Activated CD4-positive, alpha-beta memory T cell treated with anti-CD3 and anti-CD28 coated beads for 36 hours (primary cell): ENCODE measurements around the gene GDI1. TPM values are rescaled to one million over a fixed set of nuclear protein-coding genes. Genes with fewer than 3 reads are reported as not detected.

Source experiments
- CTCF ChIA-PET: fragments of 350-600 bp; sonication (Branson Sonifier 250); formaldehyde crosslinking; loops from one replicate; lab custom pipeline; 2021; ENCODE audit warnings: antibody characterized with exemption, inconsistent platforms; lab: Charles Lee
- POLR2A ChIA-PET: fragments of 350-600 bp; sonication (Branson Sonifier 250); formaldehyde crosslinking; loops from one replicate; lab custom pipeline; 2021; ENCODE audit warnings: antibody characterized with exemption; lab: Charles Lee
- DNase-seq: peaks from one replicate; pipeline ENCODE4 v3.0.0-alpha.2; 2020
- H3K27ac Mint-ChIP-seq: one replicate; pipeline ENCODE4 v1.8.0; 2021; ENCODE audit warnings: mixed read lengths
- H3K27me3 Mint-ChIP-seq: one replicate; pipeline ENCODE4 v1.8.0; 2021; ENCODE audit warnings: mixed read lengths
- H3K36me3 Mint-ChIP-seq: one replicate; pipeline ENCODE4 v1.8.0; 2021; ENCODE audit warnings: mixed read lengths
- H3K4me1 Mint-ChIP-seq: one replicate; pipeline ENCODE4 v1.8.0; 2021; ENCODE audit warnings: low read depth, mixed read lengths
- H3K4me3 Mint-ChIP-seq: one replicate; pipeline ENCODE4 v1.8.0; 2021; ENCODE audit warnings: mild to moderate bottlenecking, mixed read lengths
- H3K9me3 Mint-ChIP-seq: one replicate; pipeline ENCODE4 v1.8.0; 2021; ENCODE audit warnings: mixed read lengths
- intact Hi-C: fragments of 100-400 bp; cut with micrococcal nuclease; formaldehyde crosslinking; loops from one replicate; pipeline ENCODE4 v1.15.1; 2023
- microRNA-seq: library from miRNA; unstranded; fragments of <30 nt; microRNA quantifications from one replicate; pipeline ENCODE4 v1.2.0, GENCODE V29; 2022; ENCODE audit warnings: borderline number of aligned reads, borderline microRNAs expressed, borderline replicate concordance
- total RNA-seq, 2 experiments: library from RNA; stranded (reverse); gene quantifications; one replicate each; pipeline ENCODE4 v1.2.3, GENCODE V29; 2021

The GDI1 gene
- total RNA-seq, 2 experiments from 2014 or later = 119 to 121 TPM

DNA sequence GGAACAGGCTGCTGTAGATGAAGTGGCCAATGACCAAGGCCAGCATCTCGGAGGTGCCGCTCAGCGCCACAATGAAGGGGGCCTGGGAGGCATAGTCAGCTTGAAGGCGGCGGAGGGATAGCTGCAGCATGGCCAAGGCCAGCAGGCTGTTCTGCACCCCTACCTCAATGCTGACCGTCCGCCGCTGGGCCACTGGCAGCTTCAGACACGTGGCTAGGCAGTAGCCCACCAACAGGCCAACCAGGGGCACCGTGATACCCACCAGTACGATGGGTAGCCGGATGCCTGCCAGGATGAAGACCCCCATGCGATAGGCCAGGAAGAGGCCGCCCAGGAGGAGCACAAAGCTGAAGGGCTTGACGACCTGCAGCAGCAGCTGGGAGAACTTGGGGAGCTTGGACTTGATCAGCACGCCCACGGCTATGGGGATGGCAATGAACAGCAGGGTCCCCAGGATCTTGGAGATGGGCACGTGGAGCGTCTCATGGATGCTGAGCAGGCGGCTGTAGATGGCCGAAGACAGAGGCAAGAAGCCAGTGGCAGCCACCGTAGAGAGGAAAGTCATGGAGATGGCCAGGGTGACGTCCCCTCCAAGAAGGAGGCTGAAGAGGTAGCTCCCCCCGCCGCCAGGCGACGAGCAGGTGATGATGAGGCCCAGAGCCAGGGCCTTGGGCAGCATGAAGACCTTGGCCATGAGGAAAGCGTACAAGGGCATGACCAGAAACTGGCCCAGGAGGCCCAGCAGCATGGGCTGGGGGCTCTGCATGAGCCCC, 50.8 kb downstream of the GDI1 start:
- no peaks in the 10 kb centered on the region for H3K27me3 Mint-ChIP-seq
- ChIA-PET CTCF (no interaction called here), POLR2A (interaction anchor here (1.3 kb wide), 1 partner anchor 75 kb away, joined by 4 read pairs; the partner anchor contains the start of gene TAFAZZIN)
- peaks cover 29% of the 10 kb centered on the region for H3K4me1 Mint-ChIP-seq
- DNase-seq = no peak
- no peaks in the 10 kb centered on the region for H3K9me3 Mint-ChIP-seq
- H3K4me3 Mint-ChIP-seq = peak overlapping the region; percentile 72
- H3K36me3 Mint-ChIP-seq = peaks cover 12% of the 10 kb centered on the region
- no peak overlapping the region for H3K27ac Mint-ChIP-seq
- intact Hi-C loops = no loop called here

DNA sequence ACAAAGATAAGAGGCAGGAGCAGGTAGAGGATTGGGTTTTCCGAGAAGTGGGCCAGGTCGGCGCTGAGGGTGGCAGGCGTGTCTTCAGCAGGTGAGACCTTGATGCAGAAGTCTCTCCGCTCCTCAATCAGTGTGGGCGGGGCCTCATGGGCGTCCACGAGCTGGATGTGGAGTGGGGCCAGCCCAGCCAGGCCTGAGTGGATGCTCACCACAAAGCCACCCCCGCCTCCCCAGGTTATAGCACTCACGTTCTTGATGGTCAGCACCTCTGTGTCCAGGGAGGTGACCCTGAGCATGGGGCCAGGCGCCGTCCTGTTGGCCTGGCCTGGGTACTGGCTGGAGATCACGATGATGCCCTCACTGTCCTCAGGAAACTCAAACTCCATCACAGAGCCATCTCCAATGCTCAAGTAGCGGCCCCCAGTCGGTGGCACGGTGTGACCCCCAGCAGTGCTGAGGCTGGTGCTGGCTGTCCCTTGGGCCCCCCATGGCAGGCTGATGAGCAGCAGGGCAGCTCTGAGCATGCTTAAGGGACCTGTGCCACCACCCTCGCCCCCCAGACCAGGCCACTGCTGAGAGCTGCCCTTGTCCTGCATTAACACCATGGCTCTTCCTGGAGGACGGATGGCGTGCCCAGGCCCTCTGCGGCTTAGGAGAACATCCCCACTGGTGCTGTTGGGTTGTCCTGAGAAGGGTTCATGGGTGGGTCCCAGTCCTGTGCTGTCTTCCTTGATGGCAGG, 51.6 kb downstream of the GDI1 start:
- POLR2A ChIA-PET = interaction anchor here (2.0 kb wide), 1 partner anchor 88 kb away, joined by 8 read pairs; no protein-coding TSS in a partner anchor
- peak overlapping the region; percentile 5 for H3K4me3 Mint-ChIP-seq
- intact Hi-C loops = no loop called here

DNA sequence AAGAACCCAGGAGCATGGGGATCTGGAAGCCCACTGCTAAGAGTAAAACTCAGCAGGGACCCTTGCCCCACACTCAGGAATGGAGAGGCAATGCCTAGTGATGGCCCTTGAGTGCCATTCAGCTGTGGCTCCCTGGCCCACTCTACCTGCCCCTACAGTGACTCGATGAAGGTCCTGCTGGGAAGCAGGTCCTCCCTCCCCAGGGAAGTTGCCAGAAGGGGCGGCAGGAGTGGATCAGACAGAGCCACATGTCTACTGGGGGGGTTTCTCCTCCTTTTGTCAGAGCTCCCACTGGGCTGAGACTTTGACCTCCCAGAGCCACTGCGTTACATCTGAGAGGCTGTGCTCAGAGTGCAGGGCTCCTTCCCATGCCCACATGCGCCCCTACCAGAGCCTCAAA, 52.2 kb downstream of the GDI1 start:
- H3K4me3 Mint-ChIP-seq = peak overlapping the region; percentile 87
- CTCF ChIA-PET = interaction anchor here (1.3 kb wide), 1 partner anchor 91 kb away, joined by 3 read pairs; the partner anchor contains the start of gene RPL10
- H3K4me1 Mint-ChIP-seq = peaks cover 25% of the 10 kb centered on the region
- no peaks in the 10 kb centered on the region for H3K27me3 Mint-ChIP-seq
- H3K36me3 Mint-ChIP-seq = peaks cover 12% of the 10 kb centered on the region
- intact Hi-C loops = no loop called here
- no peak overlapping the region for H3K27ac Mint-ChIP-seq
- H3K9me3 Mint-ChIP-seq = no peaks in the 10 kb centered on the region
- POLR2A ChIA-PET = interaction anchor here (0.8 to 2.0 kb wide), 4 partner anchors 11 to 91 kb away, joined by 3 to 8 read pairs (median 4); partner anchors contain the start of genes FAM50A, LAGE3 and RPL10
- DNase-seq = no peak

More for the DNA sequence above, 51.6 kb downstream of the GDI1 start:
- Mint-ChIP-seq H3K27ac (no peak overlapping the region), H3K9me3 (no peaks in the 10 kb centered on the region), H3K4me1 (peaks cover 28% of the 10 kb centered on the region), H3K27me3 (no peaks in the 10 kb centered on the region), H3K36me3 (peaks cover 12% of the 10 kb centered on the region)
- CTCF ChIA-PET = no interaction called here
- no peak for DNase-seq

DNA sequence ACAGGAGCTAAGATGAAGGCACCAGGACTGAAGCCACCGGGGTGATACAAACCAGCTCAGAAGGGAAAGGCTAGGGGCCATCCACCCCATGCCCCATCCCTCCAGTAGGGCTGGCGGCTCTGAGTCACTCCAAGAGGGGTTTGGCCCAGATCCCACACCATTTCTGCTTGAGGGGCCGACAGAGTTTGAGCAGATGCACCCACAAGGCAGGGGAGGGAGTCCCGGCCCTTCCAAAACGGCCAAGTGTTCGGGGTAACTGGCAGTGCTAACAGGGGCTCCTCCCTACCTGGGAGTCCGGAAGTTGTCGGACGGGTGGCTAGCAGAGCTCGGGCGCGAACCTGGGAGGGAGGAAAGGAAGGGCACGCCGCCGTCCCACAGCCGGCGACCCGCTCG, 53.1 kb downstream of the GDI1 start:
- Mint-ChIP-seq H3K36me3 (peaks cover 12% of the 10 kb centered on the region), H3K4me1 (peaks cover 17% of the 10 kb centered on the region), H3K4me3 (peak overlapping the region; percentile 87), H3K9me3 (no peaks in the 10 kb centered on the region), H3K27ac (peak overlapping the region; percentile 89), H3K27me3 (no peaks in the 10 kb centered on the region)
- DNase-seq = peak; percentile 48
- intact Hi-C loops = loop anchor here (1.0 kb wide), 1 partner anchor 26 kb away; the partner anchor contains the start of gene FAM3A
- ChIA-PET CTCF (interaction anchor here (0.7 to 1.3 kb wide), 5 partner anchors 10 to 92 kb away, joined by 3 to 5 read pairs (median 3); partner anchors contain the start of gene RPL10), POLR2A (interaction anchor here (0.8 to 2.0 kb wide), 7 partner anchors 12 to 92 kb away, joined by 3 to 8 read pairs (median 4); partner anchors contain the start of genes FAM50A, LAGE3 and RPL10)

DNA sequence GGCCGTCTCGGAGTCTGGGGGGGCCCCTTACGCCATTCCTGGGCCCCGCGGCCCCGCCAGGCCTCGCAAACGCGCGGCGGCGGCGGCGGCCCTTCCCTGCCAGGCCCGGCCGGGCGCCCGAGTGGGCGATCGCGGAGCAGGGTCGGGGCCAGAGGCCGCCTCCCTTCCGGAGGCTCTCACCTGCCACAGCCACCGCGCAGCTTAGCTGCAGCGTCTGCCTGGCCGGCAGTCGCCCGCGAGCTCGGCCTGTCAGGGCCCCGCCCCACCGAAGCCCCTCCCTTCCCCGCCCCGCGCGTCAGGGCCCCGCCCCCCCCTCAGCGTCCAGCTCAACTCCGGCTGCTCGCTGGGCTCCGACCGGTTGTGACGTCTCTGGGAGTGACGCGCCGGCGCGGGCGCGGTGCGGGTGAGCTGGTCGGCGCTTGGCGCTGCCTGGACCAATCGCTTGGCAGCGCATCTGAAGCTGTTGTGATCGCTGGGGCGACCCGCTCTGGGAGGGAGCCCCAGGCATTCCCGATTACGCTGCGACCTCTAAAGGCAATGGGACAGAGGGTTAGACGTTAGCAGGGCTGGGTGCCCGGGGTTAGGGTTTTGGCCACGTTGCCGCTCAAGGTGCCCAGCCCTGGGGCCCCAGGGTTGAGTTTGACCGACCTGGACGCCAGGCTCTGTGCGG, 53.6 kb downstream of the GDI1 start, which contains the start of gene SLC10A3:
TSS of gene SLC10A3 (minus strand) at position 216 of the 670 bp plus-strand sequence. CDS start 1,689 bp downstream, outside the sequence.
- Mint-ChIP-seq H3K9me3 (no peaks in the 10 kb centered on the region), H3K36me3 (peaks cover 10% of the 10 kb centered on the region), H3K27me3 (no peaks in the 10 kb centered on the region), H3K4me1 (peaks cover 17% of the 10 kb centered on the region), H3K4me3 (peak within 1 kb of the TSS; percentile 87), H3K27ac (peak within 1 kb of the TSS; percentile 89)
- peak; percentile 94 for DNase-seq
- ChIA-PET POLR2A (interaction anchor here (0.5 to 2.0 kb wide), 7 partner anchors 25 to 93 kb away, joined by 3 to 8 read pairs (median 4); partner anchors contain the start of gene RPL10), CTCF (interaction anchor here (0.7 to 1.3 kb wide), 5 partner anchors 10 to 92 kb away, joined by 3 to 5 read pairs (median 3); partner anchors contain the start of gene RPL10)
- intact Hi-C loops = loop anchor here (1.0 kb wide), 1 partner anchor 26 kb away; the partner anchor contains the start of gene FAM3A

Small RNA genes within 50 kb of the gene (microRNA-seq; reads per million reads assigned to microRNA genes)
- not detected for gene MIR6858

Other genes starting within 250 kb of the GDI1 start
- gene OPN1MW2, start 217.4 kb upstream of the GDI1 start, total RNA-seq = not detected
- gene OPN1MW3, start 179.6 kb upstream of the GDI1 start, total RNA-seq = not detected
- gene TEX28, start 142.0 kb upstream of the GDI1 start, total RNA-seq = not detected
- under 1 TPM; 0.15 to 0.21 TPM for gene TKTL1, start 141.4 kb upstream of the GDI1 start, total RNA-seq
- 1,000 to 10,000 TPM; 1,023 to 1,032 TPM for gene FLNA, start 62.5 kb upstream of the GDI1 start, total RNA-seq
- gene EMD, start 57.9 kb upstream of the GDI1 start, total RNA-seq = 10 to 100 TPM; 75.8 to 79.1 TPM
- 1,000 to 10,000 TPM; 3,597 to 3,654 TPM for gene RPL10, start 38.8 kb upstream of the GDI1 start, total RNA-seq
- 10 to 100 TPM; 12.5 to 13.3 TPM for gene DNASE1L1, start 27.9 kb upstream of the GDI1 start, total RNA-seq
- 10 to 100 TPM; 58.6 to 66.4 TPM for gene TAFAZZIN, start 25.6 kb upstream of the GDI1 start, total RNA-seq
- gene ATP6AP1, start 8.5 kb upstream of the GDI1 start, total RNA-seq = 10 to 100 TPM; 30.8 to 31.6 TPM
- gene FAM50A, start 7.0 kb downstream of the GDI1 start, total RNA-seq = 10 to 100 TPM; 61.1 to 61.9 TPM
- 10 to 100 TPM; 33.7 to 35.2 TPM for gene PLXNA3, start 21.1 kb downstream of the GDI1 start, total RNA-seq
- 10 to 100 TPM; 45.5 to 47.7 TPM for gene LAGE3, start 42.1 kb downstream of the GDI1 start, total RNA-seq
- gene UBL4A, start 49.5 kb downstream of the GDI1 start, total RNA-seq = 10 to 100 TPM; 49.5 to 53.3 TPM
- 10 to 100 TPM; 14.4 to 16.1 TPM for gene SLC10A3, start 53.5 kb downstream of the GDI1 start, total RNA-seq
- gene FAM3A, start 79.1 kb downstream of the GDI1 start, total RNA-seq = 10 to 100 TPM; 21.4 to 28.4 TPM
- 10 to 100 TPM; 65.8 to 70.4 TPM for gene G6PD, start 109.7 kb downstream of the GDI1 start, total RNA-seq
- 10 to 100 TPM; 39.4 to 45.9 TPM for gene IKBKG, start 110.5 kb downstream of the GDI1 start, total RNA-seq
- not detected for gene CTAG1A, start 148.0 kb downstream of the GDI1 start, total RNA-seq
- gene CTAG1B, start 182.1 kb downstream of the GDI1 start, total RNA-seq = not detected
- gene CTAG2, start 216.4 kb downstream of the GDI1 start, total RNA-seq = not detected